ENCODE data around the gene STARD13.
A peak's percentile ranks its signal among the peaks of the same experiment; 100 is the strongest.

Gene STARD13

DNA sequence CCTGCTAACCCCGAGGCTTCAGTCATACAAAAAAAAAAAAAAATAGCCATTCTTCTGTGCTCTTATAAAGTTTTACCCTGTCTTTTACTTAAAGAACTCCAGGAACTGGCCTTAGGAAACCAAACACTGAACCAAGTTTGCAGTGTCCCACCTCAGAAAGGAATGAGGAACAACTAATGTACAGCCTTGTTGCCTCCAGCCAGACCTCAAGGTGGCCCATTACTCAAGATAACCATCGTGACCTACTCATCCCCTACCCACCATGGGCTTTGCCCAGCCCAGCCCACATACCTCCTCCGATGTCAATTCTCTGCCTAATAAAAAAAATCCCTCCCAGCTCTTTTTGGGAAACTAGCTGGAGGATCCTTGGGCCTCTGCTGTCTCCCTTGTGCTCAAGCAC is 133.2 kb downstream of the STARD13 start:
- DNase-seq (ENCODE audit: low read depth in 2 of 3, low spot score in 1 of 3), result no peak

DNA sequence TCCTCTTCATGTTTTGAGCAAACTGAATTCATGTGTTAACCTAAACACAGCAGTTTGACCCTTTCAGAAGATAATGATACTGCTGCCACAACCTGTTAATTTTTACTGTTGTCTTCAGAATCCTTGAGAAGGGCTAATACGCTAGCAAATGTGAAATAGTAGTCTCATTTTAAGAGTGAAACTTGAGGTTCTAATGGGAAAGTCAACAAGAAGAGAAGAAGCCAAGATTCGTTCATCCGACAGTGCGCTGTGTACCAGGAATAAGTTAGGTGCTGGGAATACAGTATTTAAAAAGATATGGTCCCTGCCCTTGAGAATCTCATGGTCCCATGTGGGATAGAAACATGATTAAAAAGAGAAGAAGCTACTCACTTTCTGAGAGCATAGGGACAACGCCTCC is 134.9 kb downstream of the STARD13 start:
- no peak for DNase-seq (ENCODE audit: low read depth in 2 of 3, low spot score in 1 of 3)

DNA sequence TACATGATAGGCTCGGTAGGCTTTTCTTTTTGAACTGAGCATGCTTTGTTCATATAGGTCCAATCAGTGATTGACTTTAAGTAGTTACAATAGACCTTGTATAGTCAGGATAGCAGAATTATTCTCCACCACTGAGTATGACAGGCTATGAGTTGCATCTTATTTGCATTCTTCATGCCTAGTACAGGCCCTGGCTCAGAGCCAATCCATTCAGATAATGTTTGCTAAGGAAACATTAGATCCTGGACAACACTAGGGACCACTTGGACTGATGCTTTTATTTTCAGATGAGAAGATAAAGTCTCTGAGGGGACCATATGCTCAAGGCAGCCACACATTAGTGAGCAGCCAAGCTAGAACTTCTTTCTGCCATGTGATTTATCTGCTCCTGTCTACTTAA is 135.4 kb downstream of the STARD13 start:
- no peak for DNase-seq (ENCODE audit: low read depth in 2 of 3, low spot score in 1 of 3)

DNA sequence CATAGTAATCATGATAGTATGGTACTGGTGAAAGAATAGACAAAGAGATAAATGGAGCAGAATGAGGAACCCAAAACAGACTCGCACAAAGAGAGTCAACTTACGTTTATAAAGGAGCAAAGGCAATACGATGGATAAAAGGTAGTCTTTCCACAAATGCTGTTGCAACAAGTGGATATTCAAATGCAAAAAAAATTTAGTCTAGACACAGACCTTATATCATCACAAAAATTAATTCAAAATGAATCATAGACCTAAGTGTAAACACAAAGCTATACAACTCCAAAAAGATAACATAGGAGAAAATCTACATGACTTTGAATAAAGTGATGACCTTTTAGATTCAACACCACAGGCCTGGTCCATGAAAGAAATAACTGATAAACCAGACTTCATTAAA is 137.7 kb downstream of the STARD13 start:
- DNase-seq (ENCODE audit: low read depth in 2 of 3, low spot score in 1 of 3), result no peak

DNA sequence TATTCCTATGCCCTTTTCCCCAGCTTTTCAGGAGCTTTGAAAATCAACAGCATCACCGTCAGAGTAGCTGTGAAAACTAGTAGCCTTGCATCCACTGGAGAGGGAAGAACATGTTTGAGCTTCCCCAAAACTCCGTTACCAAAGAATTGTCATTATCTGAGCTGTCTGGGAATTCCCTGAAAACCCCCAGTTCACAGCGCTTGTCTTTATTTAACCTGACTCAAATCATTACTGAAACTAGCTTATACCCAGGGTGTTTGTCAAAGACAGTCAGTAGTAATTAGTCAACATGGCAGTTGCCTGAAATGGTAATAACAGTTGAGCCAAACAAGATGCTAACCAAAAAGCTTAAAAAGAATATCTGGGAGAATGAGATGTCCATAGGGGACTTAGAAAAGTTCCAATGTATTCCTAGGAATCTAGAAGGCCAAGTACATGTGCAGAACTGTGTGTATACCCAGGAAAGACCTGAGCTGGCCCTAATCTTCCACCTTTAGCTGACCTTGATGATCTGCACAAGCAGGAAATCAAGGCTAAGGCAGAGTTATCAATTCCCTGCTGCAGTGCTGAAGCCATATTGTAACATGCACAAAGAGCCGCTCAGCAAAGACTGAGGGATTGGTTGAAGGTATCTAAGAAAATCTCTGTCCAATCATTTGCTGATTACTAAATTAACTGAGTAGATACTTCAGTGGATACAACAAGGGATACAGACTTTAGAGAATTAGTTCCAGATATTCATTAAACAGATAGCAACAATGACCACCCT is 138.5 kb downstream of the STARD13 start:
- DNase-seq (ENCODE audit: low read depth in 2 of 3, low spot score in 1 of 3), result peak in 2 of 3 donors; percentile 2 to 3

DNA sequence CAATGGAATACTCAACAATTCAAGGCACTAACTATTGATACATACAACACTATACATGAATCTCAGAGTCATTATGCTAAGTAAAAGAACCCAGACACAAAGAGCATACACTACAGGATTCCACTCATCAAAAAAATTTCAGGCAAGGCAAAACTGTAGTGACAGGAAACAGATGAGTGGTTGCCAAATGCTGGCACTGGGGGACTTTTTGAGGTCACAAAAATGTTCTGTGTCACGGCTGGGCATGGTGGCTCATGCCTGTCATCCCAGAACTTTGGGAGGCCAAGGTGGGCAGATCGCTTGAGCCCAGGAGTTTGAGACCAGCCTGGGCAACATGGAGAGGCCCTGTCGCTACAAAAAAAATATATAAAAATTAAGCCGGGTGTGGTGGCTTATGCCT is 139.9 kb downstream of the STARD13 start:
- no peak for DNase-seq (ENCODE audit: low read depth in 2 of 3, low spot score in 1 of 3)

DNA sequence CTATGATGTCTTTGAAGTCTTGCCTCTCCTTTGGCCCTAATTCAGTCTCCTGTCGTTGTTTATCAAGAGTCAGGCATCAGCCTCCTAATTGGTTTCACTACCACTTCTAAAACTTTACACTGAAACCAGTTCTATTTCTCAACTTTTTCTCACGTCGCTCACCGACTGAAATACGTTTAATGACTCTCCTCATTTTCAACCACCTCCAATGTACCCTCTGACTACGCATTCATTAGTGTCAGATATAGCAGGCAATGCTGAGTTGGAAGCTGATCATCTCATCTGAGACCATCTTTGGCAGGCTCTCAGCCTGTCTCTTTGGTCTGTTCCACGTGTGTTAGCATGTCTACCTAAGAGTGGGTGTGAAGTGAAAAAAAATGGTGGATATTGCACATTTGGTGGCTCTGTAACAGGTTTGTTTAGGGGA is 141.2 kb downstream of the STARD13 start:
- DNase-seq (ENCODE audit: low read depth in 2 of 3, low spot score in 1 of 3), result no peak

DNA sequence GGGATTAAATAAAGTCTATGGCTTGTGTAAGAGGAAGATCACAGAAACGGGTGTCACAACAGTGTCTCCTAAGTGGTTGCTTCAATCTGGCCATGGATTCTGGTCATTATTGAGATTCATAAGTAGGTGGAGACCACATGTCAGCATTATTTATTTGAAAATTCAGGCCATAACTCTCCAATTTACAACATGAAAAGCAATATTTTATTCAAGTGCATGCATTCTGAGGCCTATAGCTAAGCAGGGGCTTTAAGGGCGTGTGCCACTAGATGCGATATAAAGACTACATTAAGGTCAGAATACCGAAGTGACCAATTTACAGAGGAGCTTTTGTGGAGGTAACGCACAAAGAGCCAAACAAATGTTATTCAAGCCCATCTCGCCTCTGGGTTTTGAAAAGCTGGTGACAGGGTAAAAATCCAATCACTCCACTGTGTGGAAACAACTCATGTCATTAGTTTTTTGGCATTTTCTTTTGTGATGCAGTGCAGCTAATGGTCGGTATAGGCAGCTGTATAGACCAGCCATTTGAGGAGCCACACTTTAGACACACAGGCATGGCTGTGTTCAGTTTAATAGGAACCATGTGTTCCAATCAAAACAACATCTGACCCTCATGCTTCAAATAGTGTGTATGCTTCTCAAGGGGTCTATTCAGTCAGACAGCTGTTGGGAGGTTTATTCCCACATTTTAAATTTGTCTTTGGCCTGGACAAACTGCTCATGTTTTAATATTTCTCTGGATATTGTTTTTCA is 145.6 kb downstream of the STARD13 start:
- DNase-seq (ENCODE audit: low read depth in 2 of 3, low spot score in 1 of 3), result no peak

DNA sequence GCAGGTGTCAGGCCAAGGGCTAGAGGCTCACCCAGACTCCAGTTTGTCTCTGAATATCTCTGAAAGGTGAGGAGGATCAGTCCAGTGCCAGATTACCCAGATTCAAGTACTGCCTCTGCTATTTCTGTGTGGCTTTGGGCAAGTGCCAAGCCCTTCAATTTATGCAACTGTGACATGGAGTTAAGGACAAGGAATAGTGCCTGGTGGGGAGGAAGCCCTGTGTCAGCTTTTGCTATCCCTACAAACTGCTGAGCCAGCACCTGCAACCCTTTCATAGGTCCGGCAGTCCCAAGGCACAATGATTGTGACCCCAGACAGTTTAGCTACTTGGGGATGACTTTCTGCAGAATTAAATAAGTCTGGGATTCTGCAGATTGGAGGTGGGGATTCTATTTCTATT is 146.4 kb downstream of the STARD13 start:
- no peak for DNase-seq (ENCODE audit: low read depth in 2 of 3, low spot score in 1 of 3)

DNA sequence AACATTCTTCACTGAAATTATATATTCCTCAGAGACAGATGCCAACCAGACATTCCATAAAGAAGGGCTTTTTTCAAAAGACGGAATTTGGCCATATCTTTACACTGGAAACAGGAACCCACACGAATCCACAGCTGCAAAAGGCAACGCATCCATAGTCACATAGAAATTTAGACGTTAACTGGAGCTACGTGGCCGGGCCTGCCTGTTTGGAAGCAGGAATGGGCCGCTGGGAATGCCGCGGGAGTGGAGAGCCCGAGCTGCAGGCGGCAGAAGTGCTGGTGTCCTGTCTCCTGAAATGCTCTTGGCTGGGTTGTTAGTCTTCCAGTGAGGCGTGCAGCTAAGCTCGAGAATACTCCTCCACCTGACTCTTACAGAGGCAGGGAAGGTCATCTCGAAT is 147.1 kb downstream of the STARD13 start:
- DNase-seq (ENCODE audit: low read depth in 2 of 3, low spot score in 1 of 3), result no peak

DNA sequence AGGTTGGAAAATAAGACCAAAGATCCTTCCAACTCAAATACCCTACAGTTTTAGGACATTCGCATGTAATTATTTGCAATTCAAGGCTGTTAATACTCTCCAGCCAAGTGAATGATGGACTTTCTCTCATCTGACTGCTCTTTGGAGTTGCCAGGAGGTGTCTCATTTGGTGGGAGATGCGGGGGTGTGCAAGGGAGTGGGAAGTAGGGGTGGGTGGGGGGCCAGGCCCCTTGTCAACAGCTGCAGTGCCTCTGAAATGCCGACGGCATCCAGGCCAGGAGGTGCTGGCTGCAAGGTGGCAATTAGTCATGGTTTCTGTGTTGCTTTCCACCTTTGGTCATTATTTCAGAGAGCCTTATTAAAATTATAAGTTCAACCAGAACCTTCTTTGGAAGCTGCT is 147.8 kb downstream of the STARD13 start:
- DNase-seq (ENCODE audit: low read depth in 2 of 3, low spot score in 1 of 3), result no peak

DNA sequence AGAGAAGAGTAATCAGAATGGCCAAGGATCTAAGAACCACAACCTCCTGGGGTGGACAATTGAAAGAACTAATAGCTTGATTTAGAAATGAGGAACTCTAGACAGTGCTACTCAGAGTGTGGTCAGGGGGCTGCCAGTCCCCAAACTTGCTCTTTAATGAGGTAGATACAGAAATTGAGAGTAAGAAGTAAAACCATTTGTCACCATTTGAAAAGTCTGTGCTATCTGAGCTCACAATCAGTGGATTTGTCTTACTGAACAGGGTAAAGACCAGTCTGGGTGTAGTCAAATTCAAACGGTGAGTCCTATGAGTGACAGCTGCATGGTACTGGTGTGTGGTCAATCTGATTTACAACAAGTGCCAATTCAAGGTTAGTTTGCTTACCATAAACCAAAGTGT is 150.5 kb downstream of the STARD13 start:
- no peak for DNase-seq (ENCODE audit: low read depth in 2 of 3, low spot score in 1 of 3)

DNA sequence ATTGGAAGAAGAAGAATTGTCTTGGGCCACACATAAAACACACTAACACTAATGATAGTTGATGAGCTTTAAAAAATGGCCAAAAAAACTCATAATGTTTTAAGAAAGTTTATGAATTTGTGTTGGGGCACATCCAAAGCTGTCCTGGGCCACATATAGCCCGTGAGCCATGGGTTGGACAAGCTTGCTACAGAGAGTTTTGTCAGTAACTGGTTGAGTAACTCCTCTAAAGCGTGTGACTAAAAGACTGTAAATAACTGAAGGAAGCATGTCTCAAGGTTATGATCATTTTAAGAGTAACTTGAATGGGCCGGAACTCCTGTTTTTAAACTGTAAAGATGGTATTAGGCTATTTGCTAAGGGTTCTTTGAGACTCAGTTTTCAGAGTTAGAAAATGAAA is 151.3 kb downstream of the STARD13 start:
- DNase-seq (ENCODE audit: low read depth in 2 of 3, low spot score in 1 of 3), result no peak

DNA sequence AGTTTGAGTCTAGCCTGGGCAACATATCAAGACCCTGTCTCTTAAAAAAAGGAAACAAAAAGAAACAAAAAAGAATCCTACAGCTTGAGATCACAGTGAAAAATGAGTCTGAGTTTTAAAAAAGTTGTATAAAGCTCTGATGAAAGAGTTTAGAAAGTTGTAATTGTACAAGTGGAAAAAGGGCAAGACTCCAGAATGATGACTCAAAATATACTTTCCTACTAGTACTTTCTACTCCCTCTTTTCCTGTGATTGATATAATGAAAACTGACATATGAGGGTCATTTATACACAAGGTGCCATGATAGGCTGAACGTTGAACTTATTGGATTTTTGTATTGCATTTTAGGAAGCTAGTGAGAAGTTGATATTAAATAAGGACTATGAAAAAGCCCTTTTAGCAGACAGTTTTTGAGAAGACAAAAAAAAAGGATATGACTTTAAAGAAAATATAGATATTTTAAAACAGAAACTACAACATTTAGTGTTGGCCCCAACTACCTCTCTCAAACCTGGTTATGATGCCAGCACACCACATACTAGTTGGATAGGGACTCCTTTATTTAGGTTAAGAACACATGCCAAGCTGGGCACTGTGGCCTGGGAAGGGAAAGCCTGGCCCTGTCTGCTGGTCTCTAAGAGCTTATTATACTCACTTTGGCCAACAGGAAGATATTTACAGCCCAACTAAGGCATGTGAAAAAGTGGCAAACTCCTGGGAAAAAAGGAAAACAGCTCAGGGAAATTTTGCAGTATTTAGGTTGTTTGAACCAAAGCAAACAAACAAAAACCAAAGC is 152.7 kb downstream of the STARD13 start:
- DNase-seq (ENCODE audit: low read depth in 2 of 3, low spot score in 1 of 3), result no peak

DNA sequence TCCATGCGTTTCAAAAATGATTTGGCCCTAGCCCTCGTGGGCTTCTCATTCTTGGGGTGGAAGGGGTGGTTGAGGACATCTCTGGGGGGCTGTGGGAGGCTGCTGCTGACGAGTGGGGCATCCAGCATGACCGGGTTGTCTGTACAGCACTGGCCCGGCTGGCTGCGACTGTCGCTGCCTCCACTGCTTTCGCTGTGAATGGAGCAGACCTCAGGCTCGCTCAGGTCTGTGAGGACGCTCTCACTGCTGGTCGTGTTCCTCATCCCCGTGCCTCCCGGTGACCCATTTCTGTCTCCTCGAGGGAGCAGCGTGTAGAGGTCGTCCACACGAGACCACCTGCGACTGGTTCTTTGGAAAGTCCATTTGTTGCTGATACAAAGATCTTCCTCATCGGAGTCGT is 155.7 kb downstream of the STARD13 start:
- no peak for DNase-seq (ENCODE audit: low read depth in 2 of 3, low spot score in 1 of 3)

DNA sequence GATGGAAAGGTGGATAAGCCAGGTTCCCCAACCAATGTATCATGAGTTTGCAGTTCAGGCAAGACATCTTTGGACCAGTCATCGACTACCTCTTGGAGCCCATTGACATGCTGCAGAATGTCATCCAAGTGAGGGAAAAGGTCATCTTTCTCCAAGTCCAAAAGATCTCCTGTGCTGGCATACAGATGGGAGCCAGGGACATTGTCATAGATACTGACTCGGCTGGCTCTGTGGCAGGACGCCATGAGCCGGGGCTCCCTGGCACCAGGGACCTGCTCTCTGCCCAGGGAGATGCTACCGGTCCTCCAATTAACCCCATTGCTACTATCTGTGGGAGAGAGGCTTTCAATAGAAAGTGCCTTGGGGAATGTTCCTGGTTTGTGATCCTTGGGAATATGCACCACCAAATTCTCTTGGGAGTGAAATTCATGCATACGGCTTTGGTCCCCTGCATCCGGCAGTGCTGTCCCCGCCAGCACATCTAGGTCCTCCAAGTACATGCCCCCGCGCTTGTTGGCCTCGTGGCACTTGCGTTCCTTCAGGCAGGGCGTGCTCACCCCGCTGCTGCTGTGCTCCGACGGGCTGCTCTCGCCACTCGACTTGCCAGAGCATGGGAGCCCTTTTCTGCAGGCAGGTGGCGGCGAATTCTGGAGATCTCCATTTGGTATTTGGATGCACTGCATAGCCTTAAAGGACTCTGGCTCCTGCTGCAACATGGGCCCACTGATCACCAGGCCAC is 156.3 kb downstream of the STARD13 start:
- no peak for DNase-seq (ENCODE audit: low read depth in 2 of 3, low spot score in 1 of 3)

DNA sequence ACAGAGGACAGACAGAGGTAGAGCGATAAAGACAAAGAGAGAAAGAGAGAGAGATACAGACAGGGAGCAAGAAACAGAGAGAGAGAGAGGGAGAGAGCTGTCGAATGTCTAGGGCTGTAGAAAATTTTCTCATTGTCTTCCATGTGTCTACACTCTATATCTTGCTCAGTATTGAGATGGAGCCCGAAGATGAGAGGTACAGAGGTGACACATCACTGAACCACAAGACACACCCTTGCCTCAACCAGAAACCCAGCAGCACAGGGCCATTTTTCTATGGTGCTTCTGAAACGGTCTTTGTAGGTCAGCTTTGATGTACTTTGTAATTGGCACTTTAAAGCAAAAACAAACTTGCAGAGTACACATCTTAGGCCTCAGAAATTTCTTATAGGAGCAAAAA is 157.4 kb downstream of the STARD13 start:
- DNase-seq (ENCODE audit: low read depth in 2 of 3, low spot score in 1 of 3), result no peak

DNA sequence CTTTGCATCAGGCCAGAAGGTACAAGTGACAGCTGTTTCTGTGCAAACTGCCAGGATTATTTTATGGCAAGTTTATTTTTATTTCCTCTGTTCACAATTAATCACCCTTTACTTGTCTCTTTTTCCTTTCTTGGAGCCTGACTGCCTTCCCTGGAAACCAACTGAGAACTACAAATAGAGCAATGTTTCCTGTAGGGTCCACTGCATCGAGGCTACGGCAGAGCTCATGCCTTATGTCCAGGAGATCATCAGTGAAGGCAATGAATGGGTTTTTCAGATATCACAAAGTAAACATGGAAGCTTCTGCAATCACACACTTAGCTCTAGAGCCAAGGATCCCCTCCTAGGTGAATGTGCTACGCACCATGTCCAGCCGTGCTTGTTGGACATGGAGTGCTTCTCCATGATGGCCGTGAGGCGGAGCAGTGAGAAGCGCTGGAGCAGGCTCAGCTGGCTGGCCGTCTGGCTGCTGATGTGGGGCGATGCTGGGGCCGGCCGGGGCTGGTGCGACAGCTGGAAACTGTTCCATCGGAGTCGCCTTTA is 158.5 kb downstream of the STARD13 start:
- no peak for DNase-seq (ENCODE audit: low read depth in 2 of 3, low spot score in 1 of 3)

DNA sequence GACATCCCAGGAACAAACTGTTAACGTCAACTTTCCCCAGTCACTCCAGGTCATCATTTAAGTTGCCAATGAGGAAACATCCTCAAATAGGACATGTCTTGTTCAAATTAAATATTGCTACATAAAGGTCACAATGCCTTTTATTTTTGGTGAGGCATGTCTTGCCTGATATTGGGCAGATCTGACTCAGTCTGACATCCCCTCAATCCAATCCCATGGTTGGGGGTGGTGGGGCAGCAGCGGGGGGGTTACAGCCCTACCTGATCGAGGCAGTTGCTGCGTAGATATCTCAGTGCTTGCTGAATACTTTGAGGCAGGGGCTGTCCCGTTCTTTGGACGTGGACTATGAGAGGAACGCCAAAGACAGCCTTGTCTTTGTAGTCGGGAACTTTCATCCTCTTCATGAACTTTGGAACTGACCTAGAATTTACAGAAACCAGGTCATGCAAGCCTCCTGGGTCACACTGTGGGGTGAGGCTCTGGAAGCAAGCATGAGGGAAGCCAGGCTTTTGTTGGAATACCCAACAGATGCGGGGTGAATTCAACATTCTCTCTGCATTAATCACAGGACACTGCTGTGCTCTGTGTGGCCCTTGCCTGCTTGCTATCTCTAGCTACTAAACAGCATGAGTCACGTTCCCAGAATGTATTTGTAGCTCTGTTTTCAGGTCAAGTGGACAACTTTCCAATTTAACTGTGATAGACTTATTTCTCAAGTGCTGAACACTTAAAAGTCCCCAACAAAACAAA is 159.6 kb downstream of the STARD13 start:
- no peak for DNase-seq (ENCODE audit: low read depth in 2 of 3, low spot score in 1 of 3)

Measured in stimulated activated CD4-positive, alpha-beta T cell treated with anti-CD3 and anti-CD28 coated beads, Interleukin-12 subunit alpha, Interleukin-12 subunit beta, amount 100 ng/mL, for 48 hours (primary cell).